Fibroblast of the aortic adventitia (primary cell): ENCODE data around the gene USP33. TPM values are rescaled to one million over a fixed set of nuclear protein-coding genes. Genes with fewer than 3 reads are reported as not detected.
A peak's percentile ranks its signal among the peaks of the same experiment; 100 is the strongest.
"Not testable (repeated sequence)": the region's sequence is repeated elsewhere in the genome, so short reads cannot be mapped to it uniquely, and the experiment has no call there.

ENCODE experiments used
- DNase-seq: peaks from one replicate; pipeline ENCODE4 v3.0.0-alpha.2; 2010; ENCODE audit warnings: low read depth
- H3K4me3 ChIP-seq: 2 replicates; pipeline ENCODE4 v1.5.1; 2011; ENCODE audit warnings: low read depth, mild to moderate bottlenecking, control low read depth, low read length, moderate library complexity
- CTCF ChIP-seq: IDR thresholded peaks from 2 replicates; pipeline ENCODE4 v1.5.1; 2011; ENCODE audit warnings: mild to moderate bottlenecking, low read length, control low read depth, inconsistent platforms; ENCODE audit not compliant: insufficient read depth
- total RNA-seq: library from RNA; depleted of rRNA; stranded (reverse); fragments of >200 nt; gene quantifications from 2 replicates; pipeline ENCODE4 v1.2.3, GENCODE V29; 2012; ENCODE audit warnings: low replicate concordance

Gene USP33
- total RNA-seq, 1 donor, result 71.9 TPM

- peak; percentile 97 for DNase-seq
- no peak for TF ChIP-seq CTCF
- peak within 1 kb of the TSS; percentile 92 for H3K4me3 ChIP-seq
Observed at GRCh38 chr1:77682460-77683159, 77.0 kb downstream of the USP33 start, which contains the start of gene ZZZ3. Gene ZZZ3 (minus strand): TSS chr1:77682658. CDS start chr1:77633354, 49,304 bp downstream.

GRCh38 chr1:77680173-77680572, 79.5 kb downstream of the USP33 start:
- DNase-seq, result no peak
- no peak for TF ChIP-seq CTCF
- H3K4me3 ChIP-seq, result no peak overlapping the region

GRCh38 chr1:77678660-77679610, 80.7 kb downstream of the USP33 start:
- no peak for TF ChIP-seq CTCF
- DNase-seq, result no peak
- no peak overlapping the region for H3K4me3 ChIP-seq

- not testable (repeated sequence) for DNase-seq, H3K4me3 ChIP-seq
Observed at GRCh38 chr1:77674807-77675206, 84.8 kb downstream of the USP33 start.

- no peak overlapping the region for H3K4me3 ChIP-seq
- no peak for DNase-seq
- TF ChIP-seq CTCF, result no peak
Observed at GRCh38 chr1:77673716-77674355, 85.8 kb downstream of the USP33 start.

GRCh38 chr1:77673030-77673429, 86.6 kb downstream of the USP33 start:
- no peak for TF ChIP-seq CTCF
- no peak overlapping the region for H3K4me3 ChIP-seq
- no peak for DNase-seq

- no peak for TF ChIP-seq CTCF
- H3K4me3 ChIP-seq, result no peak overlapping the region
- DNase-seq, result no peak
Observed at GRCh38 chr1:77672374-77672773, 87.3 kb downstream of the USP33 start.
